ENCODE data around the gene GET4. TPM values are rescaled to one million over a fixed set of nuclear protein-coding genes. Genes with fewer than 3 reads are reported as not detected.

GET4 gene
- polyA plus RNA-seq, 3 donors: 20.1 to 36.8 (median 25.5) TPM

DNA sequence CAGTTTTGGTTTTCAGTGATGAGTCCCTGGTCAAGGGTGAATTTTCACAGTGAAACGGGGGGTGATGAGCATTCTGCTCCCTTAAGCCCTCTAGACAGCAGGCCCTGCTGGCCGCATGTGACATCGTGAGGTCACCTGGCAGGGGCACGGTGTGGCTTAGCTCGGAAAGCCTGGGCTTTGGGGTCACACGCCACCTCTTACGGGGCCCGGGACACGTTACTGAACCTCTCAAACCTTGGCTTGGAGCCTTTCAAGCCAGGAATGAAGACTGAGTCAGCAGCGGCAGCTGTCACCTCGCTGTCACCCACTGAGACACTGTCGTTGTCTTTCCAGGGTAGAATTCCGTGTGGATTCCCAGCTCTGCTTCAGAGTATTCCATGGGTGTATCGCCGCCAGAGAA, 4.1 kb downstream of the GET4 start:
- intact Hi-C loops (cut with micrococcal nuclease): loop anchor here in 1 of 2 donors (10.0 kb wide), 1 partner anchor 274 kb away; no protein-coding TSS in a partner anchor
- Histone ChIP-seq H3K27ac (ENCODE audit: low read depth in 1 of 2, low read length in 2 of 2) (no peak overlapping the region), H3K4me2 (replicated peaks; ENCODE audit: extremely low read depth, low read length, poor library complexity, severe bottlenecking) (no peak overlapping the region), H2AFZ (ENCODE audit: insufficient read depth, low read depth, low read length, poor library complexity, severe bottlenecking) (no peak overlapping the region), H3K27me3 (ENCODE audit: control insufficient read depth in 2 of 2, insufficient read depth in 2 of 2, low read length in 2 of 2) (no peaks in the 10 kb centered on the region), H3K79me2 (ENCODE audit: insufficient read depth, low read length) (peaks cover 87% of the 10 kb centered on the region), H3K9me3 (replicated peaks in 1 of 2; ENCODE audit: control insufficient read depth in 1 of 2, insufficient read depth in 1 of 2, low read length in 2 of 2) (no peaks in the 10 kb centered on the region), H3K4me1 (ENCODE audit: control insufficient read depth in 1 of 2, insufficient read depth in 2 of 2, low read length in 2 of 2) (peaks cover 18 to 28% of the 10 kb centered on the region in 2 donors), H3K9ac (ENCODE audit: insufficient read depth, low read length, poor library complexity, severe bottlenecking) (no peak overlapping the region), H3K4me3 (replicated peaks in 1 of 3; ENCODE audit: low read depth in 2 of 3, low read length in 3 of 3) (no peak overlapping the region), H3K36me3 (replicated peaks in 1 of 2; ENCODE audit: control insufficient read depth in 1 of 2, insufficient read depth in 2 of 2, low read length in 2 of 2) (peaks cover 2 to 16% of the 10 kb centered on the region in 2 donors), H4K20me1 (ENCODE audit: insufficient read depth, low read length) (peaks cover 84% of the 10 kb centered on the region)
- H3K27me3 Mint-ChIP-seq (ENCODE audit: low read depth in 3 of 3): no peaks in the 10 kb centered on the region
- no peak for DNase-seq
- TF ChIP-seq, protein P1, sequence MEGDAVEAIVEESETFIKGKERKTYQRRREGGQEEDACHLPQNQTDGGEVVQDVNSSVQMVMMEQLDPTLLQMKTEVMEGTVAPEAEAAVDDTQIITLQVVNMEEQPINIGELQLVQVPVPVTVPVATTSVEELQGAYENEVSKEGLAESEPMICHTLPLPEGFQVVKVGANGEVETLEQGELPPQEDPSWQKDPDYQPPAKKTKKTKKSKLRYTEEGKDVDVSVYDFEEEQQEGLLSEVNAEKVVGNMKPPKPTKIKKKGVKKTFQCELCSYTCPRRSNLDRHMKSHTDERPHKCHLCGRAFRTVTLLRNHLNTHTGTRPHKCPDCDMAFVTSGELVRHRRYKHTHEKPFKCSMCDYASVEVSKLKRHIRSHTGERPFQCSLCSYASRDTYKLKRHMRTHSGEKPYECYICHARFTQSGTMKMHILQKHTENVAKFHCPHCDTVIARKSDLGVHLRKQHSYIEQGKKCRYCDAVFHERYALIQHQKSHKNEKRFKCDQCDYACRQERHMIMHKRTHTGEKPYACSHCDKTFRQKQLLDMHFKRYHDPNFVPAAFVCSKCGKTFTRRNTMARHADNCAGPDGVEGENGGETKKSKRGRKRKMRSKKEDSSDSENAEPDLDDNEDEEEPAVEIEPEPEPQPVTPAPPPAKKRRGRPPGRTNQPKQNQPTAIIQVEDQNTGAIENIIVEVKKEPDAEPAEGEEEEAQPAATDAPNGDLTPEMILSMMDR (IDR thresholded peaks at IDR 0.05): no peak
- 94% methylated on average over 15 of the region's 15 CpGs for WGBS (ENCODE audit: insufficient coverage)
- H3K4me3 Mint-ChIP-seq: no peak overlapping the region
- H3K9me3 Mint-ChIP-seq: peaks cover 0 to 4% (median 0%) of the 10 kb centered on the region in 7 donors
- peaks cover 8 to 32% of the 10 kb centered on the region in 2 donors for H3K36me3 Mint-ChIP-seq
- H3K4me1 Mint-ChIP-seq: peaks cover 15% of the 10 kb centered on the region
- H3K27ac Mint-ChIP-seq: no peak overlapping the region

DNA sequence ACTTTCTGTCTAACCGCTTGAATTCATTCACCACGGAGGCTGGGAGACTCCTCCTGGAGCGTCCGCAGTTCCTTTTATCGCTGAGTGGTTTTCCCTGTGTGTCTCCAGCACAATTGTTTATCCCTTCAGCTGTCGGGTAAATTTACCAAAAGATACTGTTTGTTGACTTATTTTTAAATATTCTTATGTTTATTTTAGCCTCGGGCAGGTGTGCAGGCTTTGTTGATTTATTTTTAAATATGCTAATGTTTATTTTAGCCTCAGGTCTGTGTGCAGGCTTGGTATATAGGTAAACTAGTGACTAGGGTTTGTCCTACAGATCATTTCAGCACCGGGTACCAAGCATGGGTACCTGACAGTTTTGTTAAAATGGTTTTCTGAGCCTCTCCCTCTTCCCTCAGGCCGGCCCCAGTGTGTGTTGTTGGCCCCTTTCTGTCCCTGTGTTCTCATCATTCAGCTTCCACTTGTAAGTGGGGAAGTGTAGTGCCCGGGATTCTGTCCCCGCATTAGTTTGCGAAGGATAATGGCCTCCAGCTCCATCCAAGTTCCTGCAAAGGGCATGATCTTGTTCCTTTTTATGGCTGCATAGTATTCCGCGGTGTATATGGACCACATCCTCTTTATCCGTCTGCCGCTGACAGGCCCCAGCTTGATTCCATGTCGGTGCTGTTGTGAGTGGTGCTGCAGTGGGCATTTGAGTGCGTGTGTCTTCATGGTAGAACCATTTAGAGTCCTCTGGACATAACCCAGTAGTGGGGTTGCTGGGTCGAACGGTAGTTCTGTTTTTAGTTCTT, 5.3 kb downstream of the GET4 start:
- over 99% methylated on average over 12 of the region's 20 CpGs for WGBS (ENCODE audit: insufficient coverage)
- Histone ChIP-seq H3K9ac (ENCODE audit: insufficient read depth, low read length, poor library complexity, severe bottlenecking) (no peak overlapping the region), H3K9me3 (replicated peaks in 1 of 2; ENCODE audit: control insufficient read depth in 1 of 2, insufficient read depth in 1 of 2, low read length in 2 of 2) (no peaks in the 10 kb centered on the region), H3K36me3 (replicated peaks in 1 of 2; ENCODE audit: control insufficient read depth in 1 of 2, insufficient read depth in 2 of 2, low read length in 2 of 2) (peaks cover 9 to 20% of the 10 kb centered on the region in 2 donors), H3K4me2 (replicated peaks; ENCODE audit: extremely low read depth, low read length, poor library complexity, severe bottlenecking) (no peak overlapping the region), H3K4me3 (replicated peaks in 1 of 3; ENCODE audit: low read depth in 2 of 3, low read length in 3 of 3) (no peak overlapping the region), H3K27me3 (ENCODE audit: control insufficient read depth in 2 of 2, insufficient read depth in 2 of 2, low read length in 2 of 2) (no peaks in the 10 kb centered on the region), H4K20me1 (ENCODE audit: insufficient read depth, low read length) (peaks cover 96% of the 10 kb centered on the region), H2AFZ (ENCODE audit: insufficient read depth, low read depth, low read length, poor library complexity, severe bottlenecking) (no peak overlapping the region), H3K79me2 (ENCODE audit: insufficient read depth, low read length) (peaks cover 99% of the 10 kb centered on the region), H3K27ac (ENCODE audit: low read depth in 1 of 2, low read length in 2 of 2) (no peak overlapping the region), H3K4me1 (ENCODE audit: control insufficient read depth in 1 of 2, insufficient read depth in 2 of 2, low read length in 2 of 2) (peaks cover 12 to 24% of the 10 kb centered on the region in 2 donors)
- no peaks in the 10 kb centered on the region for H3K27me3 Mint-ChIP-seq (ENCODE audit: low read depth in 3 of 3)
- H3K27ac Mint-ChIP-seq: no peak overlapping the region
- TF ChIP-seq, protein P1 (IDR thresholded peaks at IDR 0.05): no peak
- intact Hi-C loops (cut with micrococcal nuclease): loop anchor here in 1 of 2 donors (10.0 kb wide), 1 partner anchor 273 kb away; no protein-coding TSS in a partner anchor
- H3K9me3 Mint-ChIP-seq: peaks cover 0 to 4% (median 0%) of the 10 kb centered on the region in 7 donors
- no peak for DNase-seq
- H3K4me3 Mint-ChIP-seq: no peak overlapping the region
- peaks cover 15% of the 10 kb centered on the region for H3K4me1 Mint-ChIP-seq
- peaks cover 8 to 38% of the 10 kb centered on the region in 2 donors for H3K36me3 Mint-ChIP-seq
